ENCODE results near the gene GHRL.

DNA sequence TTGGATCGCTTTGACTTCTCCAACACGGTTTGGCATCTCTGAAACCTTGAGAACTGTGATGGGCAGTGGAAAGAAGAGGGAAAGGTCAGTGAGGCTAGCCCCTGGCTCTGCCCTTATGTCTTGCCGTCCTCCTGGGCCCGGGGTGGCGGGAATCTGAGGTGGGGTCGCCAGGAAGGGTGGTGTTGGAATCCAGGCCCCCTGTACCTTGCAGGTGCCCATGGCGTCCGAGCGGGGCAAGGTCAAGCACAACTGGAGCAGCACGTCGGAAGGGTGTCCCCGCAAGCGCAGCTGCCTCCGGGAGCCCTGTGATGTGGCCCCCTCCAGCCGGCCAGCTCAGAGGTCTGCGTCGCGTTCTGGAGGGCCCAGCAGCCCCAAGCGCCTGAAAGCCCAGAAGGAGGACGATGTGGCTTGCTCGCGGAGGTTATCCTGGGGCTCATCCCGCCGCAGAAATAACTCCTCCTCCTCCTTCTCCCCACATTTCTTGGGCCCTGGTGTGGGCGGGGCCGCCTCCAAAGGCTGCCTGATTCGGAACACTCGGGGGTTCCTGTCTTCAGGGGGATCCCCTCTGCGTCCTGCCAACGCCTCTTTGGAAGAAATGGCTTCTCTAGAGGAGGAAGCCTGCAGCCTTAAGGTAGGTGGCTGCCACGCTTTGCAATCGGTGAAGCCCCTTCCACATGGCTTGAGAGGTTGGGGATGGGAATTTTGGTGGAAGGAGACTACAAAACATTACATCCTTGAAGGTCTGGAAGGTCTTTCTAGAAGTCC, 43.6 kb downstream of the GHRL start:
- TF ChIP-seq POLR2AphosphoS5 (IDR thresholded peaks at IDR 0.05) (peak in 2 of 4 donors; percentile 8 to 16), CTCF (IDR thresholded peaks at IDR 0.05) (no peak), POLR2A (IDR thresholded peaks at IDR 0.05) (no peak)

All from sigmoid colon (tissue), 4 donors.